KOPT-K1 (cell line): ENCODE data around the gene CDH22.

Experiments used
- H3K27ac ChIP-seq: fragments of 200-600 bp; sonication (generic); 2 replicates; pipeline ENCODE4 v1.5.1; 2016; ENCODE audit warnings: antibody characterized with exemption, mild to moderate bottlenecking, low read depth, low read length; ENCODE audit not compliant: poor library complexity, severe bottlenecking
- H3K36me3 ChIP-seq: fragments of 200-600 bp; sonication (generic); 2 replicates; pipeline ENCODE4 v1.5.1; 2017; ENCODE audit warnings: antibody characterized with exemption, mild to moderate bottlenecking, low read length, moderate library complexity; ENCODE audit not compliant: insufficient read depth
- H3K9me3 ChIP-seq: fragments of 200-600 bp; sonication (generic); 2 replicates; pipeline ENCODE4 v1.5.1; 2017; ENCODE audit warnings: antibody characterized with exemption, low read length, mild to moderate bottlenecking; ENCODE audit not compliant: insufficient read depth, poor library complexity, severe bottlenecking

Gene CDH22

GRCh38 chr20:46302106-46302505 is 6.2 kb downstream of the CDH22 start:
- Histone ChIP-seq H3K27ac (no peak overlapping the region), H3K36me3 (no peaks in the 10 kb centered on the region), H3K9me3 (no peaks in the 10 kb centered on the region)

GRCh38 chr20:46300281-46300680 is 8.0 kb downstream of the CDH22 start:
- Histone ChIP-seq H3K27ac (no peak overlapping the region), H3K36me3 (no peaks in the 10 kb centered on the region), H3K9me3 (no peaks in the 10 kb centered on the region)

- no peaks in the 10 kb centered on the region for H3K36me3 ChIP-seq
- no peak overlapping the region for H3K27ac ChIP-seq
- H3K9me3 ChIP-seq: no peaks in the 10 kb centered on the region
These were observed 9.2 kb downstream of the CDH22 start for GRCh38 chr20:46299078-46299477.

GRCh38 chr20:46298374-46298773 is 9.9 kb downstream of the CDH22 start:
- no peaks in the 10 kb centered on the region for H3K36me3 ChIP-seq
- H3K27ac ChIP-seq: no peak overlapping the region
- H3K9me3 ChIP-seq: no peaks in the 10 kb centered on the region

- H3K36me3 ChIP-seq: no peaks in the 10 kb centered on the region
- H3K27ac ChIP-seq: no peak overlapping the region
- no peaks in the 10 kb centered on the region for H3K9me3 ChIP-seq
These were observed 11.6 kb downstream of the CDH22 start for GRCh38 chr20:46296526-46297250.

- Histone ChIP-seq H3K36me3 (no peaks in the 10 kb centered on the region), H3K27ac (no peak overlapping the region), H3K9me3 (no peaks in the 10 kb centered on the region)
These were observed 15.2 kb downstream of the CDH22 start for GRCh38 chr20:46293084-46293483.

- Histone ChIP-seq H3K9me3 (no peaks in the 10 kb centered on the region), H3K27ac (no peak overlapping the region), H3K36me3 (no peaks in the 10 kb centered on the region)
These were observed 16.9 kb downstream of the CDH22 start for GRCh38 chr20:46291401-46291800.

GRCh38 chr20:46289432-46289831 is 18.9 kb downstream of the CDH22 start:
- Histone ChIP-seq H3K9me3 (no peaks in the 10 kb centered on the region), H3K36me3 (no peaks in the 10 kb centered on the region), H3K27ac (no peak overlapping the region)

GRCh38 chr20:46286977-46287376 is 21.3 kb downstream of the CDH22 start:
- H3K36me3 ChIP-seq: no peaks in the 10 kb centered on the region
- no peak overlapping the region for H3K27ac ChIP-seq
- H3K9me3 ChIP-seq: no peaks in the 10 kb centered on the region

GRCh38 chr20:46286382-46286781 is 21.9 kb downstream of the CDH22 start:
- no peaks in the 10 kb centered on the region for H3K9me3 ChIP-seq
- no peak overlapping the region for H3K27ac ChIP-seq

GRCh38 chr20:46285740-46286139 is 22.6 kb downstream of the CDH22 start:
- H3K36me3 ChIP-seq: no peaks in the 10 kb centered on the region
- H3K27ac ChIP-seq: no peak overlapping the region
- H3K9me3 ChIP-seq: no peaks in the 10 kb centered on the region

More at GRCh38 chr20:46286382-46286781, 21.9 kb downstream of the CDH22 start:
- H3K36me3 ChIP-seq: no peaks in the 10 kb centered on the region

GRCh38 chr20:46285072-46285471 is 23.2 kb downstream of the CDH22 start:
- no peaks in the 10 kb centered on the region for H3K36me3 ChIP-seq
- H3K27ac ChIP-seq: no peak overlapping the region
- H3K9me3 ChIP-seq: no peaks in the 10 kb centered on the region

GRCh38 chr20:46284040-46284427 is 24.3 kb downstream of the CDH22 start:
- H3K9me3 ChIP-seq: no peaks in the 10 kb centered on the region
- H3K27ac ChIP-seq: no peak overlapping the region
- no peaks in the 10 kb centered on the region for H3K36me3 ChIP-seq

GRCh38 chr20:46283426-46284039 is 24.8 kb downstream of the CDH22 start:
- Histone ChIP-seq H3K36me3 (no peaks in the 10 kb centered on the region), H3K27ac (no peak overlapping the region), H3K9me3 (no peaks in the 10 kb centered on the region)

- Histone ChIP-seq H3K9me3 (no peaks in the 10 kb centered on the region), H3K27ac (no peak overlapping the region), H3K36me3 (no peaks in the 10 kb centered on the region)
These were observed 25.6 kb downstream of the CDH22 start for GRCh38 chr20:46282669-46283068.

- Histone ChIP-seq H3K27ac (no peak overlapping the region), H3K36me3 (no peaks in the 10 kb centered on the region), H3K9me3 (no peaks in the 10 kb centered on the region)
These were observed 29.2 kb downstream of the CDH22 start for GRCh38 chr20:46279103-46279502.
